Measurements from ENCODE around the gene APLP2.
"Not testable (repeated sequence)": the region's sequence is repeated elsewhere in the genome, so short reads cannot be mapped to it uniquely, and the experiment has no call there.

The APLP2 gene

DNA sequence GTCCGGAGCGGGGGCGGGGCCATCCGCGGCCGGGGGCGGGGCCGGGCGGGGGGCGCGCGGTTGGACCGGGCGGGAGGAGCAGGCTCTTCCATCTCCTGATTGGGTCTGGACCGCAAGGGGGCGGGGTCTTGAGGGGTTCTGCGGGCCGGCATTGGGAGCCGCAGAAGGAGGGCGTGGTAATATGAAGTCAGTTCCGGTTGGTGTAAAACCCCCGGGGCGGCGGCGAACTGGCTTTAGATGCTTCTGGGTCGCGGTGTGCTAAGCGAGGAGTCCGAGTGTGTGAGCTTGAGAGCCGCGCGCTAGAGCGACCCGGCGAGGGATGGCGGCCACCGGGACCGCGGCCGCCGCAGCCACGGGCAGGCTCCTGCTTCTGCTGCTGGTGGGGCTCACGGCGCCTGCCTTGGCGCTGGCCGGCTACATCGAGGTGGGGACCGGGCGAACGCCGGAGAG, at the start of gene APLP2:
Gene APLP2 (plus strand): TSS at position 236 of the 450 bp plus-strand sequence. CDS start 84 bp downstream, at position 320.
- Histone ChIP-seq H3K4me1 (ENCODE audit: control insufficient read depth, insufficient read depth, low read length) (peaks cover 9% of the 10 kb centered on the region), H3K27me3 (ENCODE audit: control insufficient read depth, insufficient read depth, low read length) (no peaks in the 10 kb centered on the region), H3K4me3 (ENCODE audit: low read length) (peak within 1 kb of the TSS; percentile 92), H3K27ac (ENCODE audit: low read depth, low read length) (peak within 1 kb of the TSS; percentile 93), H3K36me3 (ENCODE audit: control insufficient read depth, insufficient read depth, low read length) (no peaks in the 10 kb centered on the region), H3K9ac (ENCODE audit: low read length) (peak within 1 kb of the TSS; percentile 77)

- no peaks in the 10 kb centered on the region for H3K4me1 ChIP-seq (ENCODE audit: control insufficient read depth, insufficient read depth, low read length)
- no peak overlapping the region for H3K27ac ChIP-seq (ENCODE audit: low read depth, low read length)
- no peaks in the 10 kb centered on the region for H3K27me3 ChIP-seq (ENCODE audit: control insufficient read depth, insufficient read depth, low read length)
- no peaks in the 10 kb centered on the region for H3K36me3 ChIP-seq (ENCODE audit: control insufficient read depth, insufficient read depth, low read length)
- H3K4me3 ChIP-seq (ENCODE audit: low read length) = no peak overlapping the region
- H3K9ac ChIP-seq (ENCODE audit: low read length) = no peak overlapping the region
Measured at GRCh38 chr11:130020323-130020722, 49.4 kb upstream of the APLP2 start.

DNA sequence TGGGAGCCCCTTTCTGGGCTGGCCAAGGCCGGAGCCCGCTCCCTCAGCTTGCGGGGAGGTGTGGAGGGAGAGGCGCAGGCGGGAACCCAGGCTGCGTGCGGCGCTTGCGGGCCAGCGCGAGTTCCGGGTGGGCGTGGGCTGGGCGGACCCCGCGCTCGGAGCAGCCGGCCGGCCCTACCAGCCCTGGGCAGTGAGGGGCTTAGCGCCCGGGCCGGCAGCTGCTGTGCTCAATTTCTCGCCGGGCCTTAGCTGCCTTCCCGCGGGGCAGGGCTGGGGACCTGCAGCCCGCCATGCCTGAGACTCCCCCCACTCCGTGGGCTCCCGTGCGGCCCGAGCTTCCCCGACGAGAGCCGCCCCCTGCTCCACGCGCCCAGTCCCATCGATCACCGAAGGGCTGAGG, 48.1 kb upstream of the APLP2 start:
- H3K9ac ChIP-seq (ENCODE audit: low read length); H3K4me3 ChIP-seq (ENCODE audit: low read length); H3K27me3 ChIP-seq (ENCODE audit: control insufficient read depth, insufficient read depth, low read length); H3K36me3 ChIP-seq (ENCODE audit: control insufficient read depth, insufficient read depth, low read length); H3K27ac ChIP-seq (ENCODE audit: low read depth, low read length); H3K4me1 ChIP-seq (ENCODE audit: control insufficient read depth, insufficient read depth, low read length): not testable (repeated sequence)

GRCh38 chr11:130022799-130023198, 46.9 kb upstream of the APLP2 start:
- Histone ChIP-seq H3K4me1 (ENCODE audit: control insufficient read depth, insufficient read depth, low read length) (no peaks in the 10 kb centered on the region), H3K4me3 (ENCODE audit: low read length) (no peak overlapping the region), H3K36me3 (ENCODE audit: control insufficient read depth, insufficient read depth, low read length) (no peaks in the 10 kb centered on the region), H3K9ac (ENCODE audit: low read length) (no peak overlapping the region), H3K27ac (ENCODE audit: low read depth, low read length) (no peak overlapping the region), H3K27me3 (ENCODE audit: control insufficient read depth, insufficient read depth, low read length) (no peaks in the 10 kb centered on the region)

DNA sequence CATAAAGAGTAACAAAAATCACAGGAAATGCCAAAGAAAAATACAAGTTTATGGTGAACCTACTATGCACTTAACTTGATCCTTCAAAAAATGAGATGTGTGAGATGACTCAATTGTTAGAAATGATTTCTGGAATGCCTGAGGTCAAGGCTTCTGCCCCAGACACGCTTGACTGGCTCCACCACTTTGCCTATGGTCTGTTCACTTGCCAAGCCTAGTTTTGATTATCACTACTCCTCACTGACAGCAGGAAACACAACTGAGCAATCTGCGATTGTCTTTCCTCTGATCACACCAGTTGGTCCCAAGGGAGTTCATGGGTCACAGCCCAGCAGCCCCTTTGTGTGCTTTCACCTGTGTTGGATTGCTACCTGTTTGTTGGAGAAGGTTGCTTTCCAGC, 46.5 kb upstream of the APLP2 start:
- Histone ChIP-seq H3K4me1 (ENCODE audit: control insufficient read depth, insufficient read depth, low read length) (no peaks in the 10 kb centered on the region), H3K4me3 (ENCODE audit: low read length) (no peak overlapping the region), H3K9ac (ENCODE audit: low read length) (no peak overlapping the region), H3K36me3 (ENCODE audit: control insufficient read depth, insufficient read depth, low read length) (no peaks in the 10 kb centered on the region), H3K27ac (ENCODE audit: low read depth, low read length) (no peak overlapping the region), H3K27me3 (ENCODE audit: control insufficient read depth, insufficient read depth, low read length) (no peaks in the 10 kb centered on the region)

- H3K9ac ChIP-seq (ENCODE audit: low read length) = no peak overlapping the region
- H3K4me1 ChIP-seq (ENCODE audit: control insufficient read depth, insufficient read depth, low read length) = no peaks in the 10 kb centered on the region
- no peak overlapping the region for H3K27ac ChIP-seq (ENCODE audit: low read depth, low read length)
- H3K27me3 ChIP-seq (ENCODE audit: control insufficient read depth, insufficient read depth, low read length) = no peaks in the 10 kb centered on the region
- no peaks in the 10 kb centered on the region for H3K36me3 ChIP-seq (ENCODE audit: control insufficient read depth, insufficient read depth, low read length)
- H3K4me3 ChIP-seq (ENCODE audit: low read length) = no peak overlapping the region
Measured at GRCh38 chr11:130024361-130024760, 45.3 kb upstream of the APLP2 start.

- H3K9ac ChIP-seq (ENCODE audit: low read length) = no peak overlapping the region
- no peaks in the 10 kb centered on the region for H3K27me3 ChIP-seq (ENCODE audit: control insufficient read depth, insufficient read depth, low read length)
- no peak overlapping the region for H3K4me3 ChIP-seq (ENCODE audit: low read length)
- H3K4me1 ChIP-seq (ENCODE audit: control insufficient read depth, insufficient read depth, low read length) = no peaks in the 10 kb centered on the region
- H3K36me3 ChIP-seq (ENCODE audit: control insufficient read depth, insufficient read depth, low read length) = no peaks in the 10 kb centered on the region
- no peak overlapping the region for H3K27ac ChIP-seq (ENCODE audit: low read depth, low read length)
Measured at GRCh38 chr11:130025371-130025770, 44.3 kb upstream of the APLP2 start.

DNA sequence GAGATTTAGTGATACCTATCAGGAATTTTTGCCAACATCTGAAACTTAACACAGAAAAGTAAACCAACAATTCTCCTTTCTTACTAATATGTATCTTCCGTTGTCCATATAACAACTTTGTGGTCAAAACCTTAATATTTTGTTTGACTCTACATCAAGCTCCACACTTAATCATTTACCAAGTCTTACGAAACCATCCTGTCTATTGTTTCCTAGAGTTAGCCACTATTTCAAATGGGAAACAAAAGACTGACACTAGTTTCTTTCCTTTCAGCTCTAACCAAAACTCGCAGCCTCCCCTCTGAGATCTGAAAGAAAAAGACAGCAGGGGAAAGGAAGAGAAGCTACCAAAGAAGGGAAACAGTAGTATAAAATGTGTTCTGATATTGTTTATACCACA, 40.6 kb upstream of the APLP2 start:
- Histone ChIP-seq H3K4me1 (ENCODE audit: control insufficient read depth, insufficient read depth, low read length) (no peaks in the 10 kb centered on the region), H3K36me3 (ENCODE audit: control insufficient read depth, insufficient read depth, low read length) (no peaks in the 10 kb centered on the region), H3K9ac (ENCODE audit: low read length) (no peak overlapping the region), H3K27ac (ENCODE audit: low read depth, low read length) (no peak overlapping the region), H3K27me3 (ENCODE audit: control insufficient read depth, insufficient read depth, low read length) (no peaks in the 10 kb centered on the region), H3K4me3 (ENCODE audit: low read length) (no peak overlapping the region)

DNA sequence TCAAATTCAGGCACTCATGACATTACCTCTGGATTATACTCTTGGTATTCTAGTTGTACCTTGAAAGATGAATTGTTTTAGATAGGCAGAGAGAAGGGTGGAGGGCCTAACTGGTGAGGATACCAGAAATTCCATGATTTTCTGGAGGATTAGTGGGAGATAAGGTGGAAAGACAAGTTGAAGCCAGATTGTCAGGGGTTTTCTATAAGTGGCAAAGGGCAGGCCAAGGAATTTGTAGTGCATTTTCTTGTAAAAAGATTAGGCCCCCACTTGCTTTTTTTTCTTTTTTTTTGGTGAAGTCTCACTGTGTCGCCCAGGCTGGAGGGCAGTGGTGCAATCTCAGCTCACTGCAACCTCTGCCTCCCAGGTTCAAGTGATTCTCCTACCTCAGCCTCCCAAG, 38.6 kb upstream of the APLP2 start:
- no peaks in the 10 kb centered on the region for H3K27me3 ChIP-seq (ENCODE audit: control insufficient read depth, insufficient read depth, low read length)

DNA sequence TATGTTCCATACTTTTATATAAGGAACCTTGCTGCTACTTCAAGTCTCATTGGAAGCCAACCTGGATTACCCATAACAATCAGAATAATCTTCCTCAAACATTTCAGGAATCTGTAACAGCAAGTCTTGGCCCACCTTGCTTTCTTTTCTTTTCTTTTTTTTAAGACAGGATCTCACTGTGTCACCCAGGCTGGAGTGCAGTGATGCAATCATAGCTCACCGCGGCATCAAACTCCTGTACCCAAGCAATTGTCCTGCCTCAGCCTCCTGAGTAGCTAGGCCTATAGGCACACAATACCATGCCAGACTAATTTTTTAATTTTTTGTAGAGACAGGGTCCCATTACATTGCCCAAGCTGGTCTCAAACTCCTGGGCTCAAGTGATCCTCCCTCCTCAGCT, 37.7 kb upstream of the APLP2 start:
- Histone ChIP-seq H3K27me3 (ENCODE audit: control insufficient read depth, insufficient read depth, low read length) (no peaks in the 10 kb centered on the region), H3K27ac (ENCODE audit: low read depth, low read length) (no peak overlapping the region), H3K4me1 (ENCODE audit: control insufficient read depth, insufficient read depth, low read length) (no peaks in the 10 kb centered on the region), H3K36me3 (ENCODE audit: control insufficient read depth, insufficient read depth, low read length) (no peaks in the 10 kb centered on the region), H3K9ac (ENCODE audit: low read length) (no peak overlapping the region), H3K4me3 (ENCODE audit: low read length) (no peak overlapping the region)

More for the DNA sequence above, 38.6 kb upstream of the APLP2 start:
- H3K27ac ChIP-seq (ENCODE audit: low read depth, low read length) = no peak overlapping the region
- H3K9ac ChIP-seq (ENCODE audit: low read length) = no peak overlapping the region
- no peaks in the 10 kb centered on the region for H3K36me3 ChIP-seq (ENCODE audit: control insufficient read depth, insufficient read depth, low read length)
- no peak overlapping the region for H3K4me3 ChIP-seq (ENCODE audit: low read length)
- no peaks in the 10 kb centered on the region for H3K4me1 ChIP-seq (ENCODE audit: control insufficient read depth, insufficient read depth, low read length)

GRCh38 chr11:130032931-130033330, 36.8 kb upstream of the APLP2 start:
- no peaks in the 10 kb centered on the region for H3K4me1 ChIP-seq (ENCODE audit: control insufficient read depth, insufficient read depth, low read length)
- H3K4me3 ChIP-seq (ENCODE audit: low read length) = no peak overlapping the region
- H3K27me3 ChIP-seq (ENCODE audit: control insufficient read depth, insufficient read depth, low read length) = no peaks in the 10 kb centered on the region
- no peak overlapping the region for H3K9ac ChIP-seq (ENCODE audit: low read length)
- no peak overlapping the region for H3K27ac ChIP-seq (ENCODE audit: low read depth, low read length)
- H3K36me3 ChIP-seq (ENCODE audit: control insufficient read depth, insufficient read depth, low read length) = no peaks in the 10 kb centered on the region

- Histone ChIP-seq H3K36me3 (ENCODE audit: control insufficient read depth, insufficient read depth, low read length) (no peaks in the 10 kb centered on the region), H3K4me1 (ENCODE audit: control insufficient read depth, insufficient read depth, low read length) (no peaks in the 10 kb centered on the region), H3K27ac (ENCODE audit: low read depth, low read length) (no peak overlapping the region), H3K9ac (ENCODE audit: low read length) (no peak overlapping the region), H3K27me3 (ENCODE audit: control insufficient read depth, insufficient read depth, low read length) (no peaks in the 10 kb centered on the region), H3K4me3 (ENCODE audit: low read length) (no peak overlapping the region)
Measured at GRCh38 chr11:130034236-130034635, 35.5 kb upstream of the APLP2 start.

- Histone ChIP-seq H3K27ac (ENCODE audit: low read depth, low read length) (no peak overlapping the region), H3K4me1 (ENCODE audit: control insufficient read depth, insufficient read depth, low read length) (no peaks in the 10 kb centered on the region), H3K9ac (ENCODE audit: low read length) (no peak overlapping the region), H3K4me3 (ENCODE audit: low read length) (no peak overlapping the region), H3K27me3 (ENCODE audit: control insufficient read depth, insufficient read depth, low read length) (no peaks in the 10 kb centered on the region), H3K36me3 (ENCODE audit: control insufficient read depth, insufficient read depth, low read length) (no peaks in the 10 kb centered on the region)
Measured at GRCh38 chr11:130037058-130037457, 32.6 kb upstream of the APLP2 start.
